Measurements from ENCODE around the gene DDX50.

Gene DDX50

DNA sequence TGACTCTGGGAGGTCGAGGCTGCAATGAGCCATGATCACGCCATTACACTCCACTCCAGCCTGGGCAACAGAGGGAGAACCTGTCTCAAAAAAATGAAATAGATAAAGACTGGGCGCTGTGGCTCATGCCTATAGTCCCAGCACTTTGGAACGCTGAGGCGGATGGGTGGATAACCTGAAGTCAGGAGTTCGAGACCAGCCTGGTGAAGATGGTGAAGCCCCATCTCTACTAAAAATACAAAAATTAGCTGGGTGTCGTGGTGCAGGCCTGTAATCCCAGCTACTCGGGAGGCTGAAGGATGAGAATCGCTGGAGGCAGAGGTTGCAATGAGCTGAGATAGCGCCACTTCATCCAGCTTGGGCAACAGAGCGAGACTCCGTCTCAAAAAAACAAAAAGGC is 53.8 kb downstream of the DDX50 start:
- H3K79me2 ChIP-seq (ENCODE audit: control insufficient read depth, low read length): peaks cover 57% of the 10 kb centered on the region
- H3K9me2 ChIP-seq (replicated peaks; ENCODE audit: control insufficient read depth, low read length): no peaks in the 10 kb centered on the region
- peaks cover 13% of the 10 kb centered on the region for H3F3A ChIP-seq (ENCODE audit: control insufficient read depth, insufficient read depth)
- H3K36me3 ChIP-seq (ENCODE audit: control insufficient read depth, low read length): peaks cover 66% of the 10 kb centered on the region
- H3K27ac ChIP-seq (ENCODE audit: low read depth, low read length): peak overlapping the region; percentile 84
- H3K4me3 ChIP-seq (ENCODE audit: low read length): peak overlapping the region; percentile 93
- peaks cover 26% of the 10 kb centered on the region for H3K4me1 ChIP-seq (ENCODE audit: control insufficient read depth, low read length)
- TF ChIP-seq, protein P1, sequence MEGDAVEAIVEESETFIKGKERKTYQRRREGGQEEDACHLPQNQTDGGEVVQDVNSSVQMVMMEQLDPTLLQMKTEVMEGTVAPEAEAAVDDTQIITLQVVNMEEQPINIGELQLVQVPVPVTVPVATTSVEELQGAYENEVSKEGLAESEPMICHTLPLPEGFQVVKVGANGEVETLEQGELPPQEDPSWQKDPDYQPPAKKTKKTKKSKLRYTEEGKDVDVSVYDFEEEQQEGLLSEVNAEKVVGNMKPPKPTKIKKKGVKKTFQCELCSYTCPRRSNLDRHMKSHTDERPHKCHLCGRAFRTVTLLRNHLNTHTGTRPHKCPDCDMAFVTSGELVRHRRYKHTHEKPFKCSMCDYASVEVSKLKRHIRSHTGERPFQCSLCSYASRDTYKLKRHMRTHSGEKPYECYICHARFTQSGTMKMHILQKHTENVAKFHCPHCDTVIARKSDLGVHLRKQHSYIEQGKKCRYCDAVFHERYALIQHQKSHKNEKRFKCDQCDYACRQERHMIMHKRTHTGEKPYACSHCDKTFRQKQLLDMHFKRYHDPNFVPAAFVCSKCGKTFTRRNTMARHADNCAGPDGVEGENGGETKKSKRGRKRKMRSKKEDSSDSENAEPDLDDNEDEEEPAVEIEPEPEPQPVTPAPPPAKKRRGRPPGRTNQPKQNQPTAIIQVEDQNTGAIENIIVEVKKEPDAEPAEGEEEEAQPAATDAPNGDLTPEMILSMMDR (IDR thresholded peaks at IDR 0.05; ENCODE audit: low read depth, low read length, poor library complexity, severe bottlenecking): no peak
- no peak for TF ChIP-seq EZH2phosphoT487 (IDR thresholded peaks at IDR 0.05; ENCODE audit: borderline replicate concordance, low read length)
- H3K4me2 ChIP-seq (ENCODE audit: low read length): peak overlapping the region; percentile 59
- H4K20me1 ChIP-seq (ENCODE audit: control insufficient read depth, insufficient read depth, low read depth, low read length): peaks cover 20% of the 10 kb centered on the region
- no peaks in the 10 kb centered on the region for H3K27me3 ChIP-seq (ENCODE audit: control insufficient read depth, low read length)
- H3K9me3 ChIP-seq (ENCODE audit: control insufficient read depth, insufficient read depth, low read length): no peaks in the 10 kb centered on the region

GRCh38 chr10:68955355-68955831 is 54.3 kb downstream of the DDX50 start:
- TF ChIP-seq, protein P1 (IDR thresholded peaks at IDR 0.05; ENCODE audit: low read depth, low read length, poor library complexity, severe bottlenecking): no peak
- no peak for TF ChIP-seq EZH2phosphoT487 (IDR thresholded peaks at IDR 0.05; ENCODE audit: borderline replicate concordance, low read length)
- no peaks in the 10 kb centered on the region for H3K9me3 ChIP-seq (ENCODE audit: control insufficient read depth, insufficient read depth, low read length)
- peaks cover 61% of the 10 kb centered on the region for H3K79me2 ChIP-seq (ENCODE audit: control insufficient read depth, low read length)
- H3K27ac ChIP-seq (ENCODE audit: low read depth, low read length): peak overlapping the region; percentile 84
- no peaks in the 10 kb centered on the region for H3K9me2 ChIP-seq (replicated peaks; ENCODE audit: control insufficient read depth, low read length)
- H3K36me3 ChIP-seq (ENCODE audit: control insufficient read depth, low read length): peaks cover 66% of the 10 kb centered on the region
- H3K27me3 ChIP-seq (ENCODE audit: control insufficient read depth, low read length): no peaks in the 10 kb centered on the region
- peaks cover 13% of the 10 kb centered on the region for H3F3A ChIP-seq (ENCODE audit: control insufficient read depth, insufficient read depth)
- H4K20me1 ChIP-seq (ENCODE audit: control insufficient read depth, insufficient read depth, low read depth, low read length): peaks cover 24% of the 10 kb centered on the region
- peak overlapping the region; percentile 59 for H3K4me2 ChIP-seq (ENCODE audit: low read length)
- peak overlapping the region; percentile 93 for H3K4me3 ChIP-seq (ENCODE audit: low read length)
- peaks cover 29% of the 10 kb centered on the region for H3K4me1 ChIP-seq (ENCODE audit: control insufficient read depth, low read length)

- no peaks in the 10 kb centered on the region for H3K9me2 ChIP-seq (replicated peaks; ENCODE audit: control insufficient read depth, low read length)
- H3F3A ChIP-seq (ENCODE audit: control insufficient read depth, insufficient read depth): peaks cover 13% of the 10 kb centered on the region
- H3K4me1 ChIP-seq (ENCODE audit: control insufficient read depth, low read length): peaks cover 29% of the 10 kb centered on the region
- TF ChIP-seq, protein P1 (IDR thresholded peaks at IDR 0.05; ENCODE audit: low read depth, low read length, poor library complexity, severe bottlenecking): peak; percentile 88
- no peak for TF ChIP-seq EZH2phosphoT487 (IDR thresholded peaks at IDR 0.05; ENCODE audit: borderline replicate concordance, low read length)
- H3K27ac ChIP-seq (ENCODE audit: low read depth, low read length): peak within 1 kb of the TSS; percentile 84
- peaks cover 66% of the 10 kb centered on the region for H3K36me3 ChIP-seq (ENCODE audit: control insufficient read depth, low read length)
- peaks cover 28% of the 10 kb centered on the region for H4K20me1 ChIP-seq (ENCODE audit: control insufficient read depth, insufficient read depth, low read depth, low read length)
- H3K27me3 ChIP-seq (ENCODE audit: control insufficient read depth, low read length): no peaks in the 10 kb centered on the region
- H3K4me3 ChIP-seq (ENCODE audit: low read length): peak within 1 kb of the TSS; percentile 93
- peaks cover 67% of the 10 kb centered on the region for H3K79me2 ChIP-seq (ENCODE audit: control insufficient read depth, low read length)
- H3K9me3 ChIP-seq (ENCODE audit: control insufficient read depth, insufficient read depth, low read length): no peaks in the 10 kb centered on the region
- peak within 1 kb of the TSS; percentile 59 for H3K4me2 ChIP-seq (ENCODE audit: low read length)
These were observed 54.9 kb downstream of the DDX50 start, which contains the start of gene DDX21 for GRCh38 chr10:68955832-68956532. DDX21 (plus strand) TSS chr10:68956170; CDS start chr10:68956226, 56 bp downstream.
